Germinal center (tissue), 1 donor: ENCODE measurements around the gene BPNT1.
"Not testable (repeated sequence)": the region's sequence is repeated elsewhere in the genome, so short reads cannot be mapped to it uniquely, and the experiment has no call there.

Source experiments
- DNase-seq: peaks from one replicate; pipeline ENCODE4 v3.0.0; 2012; ENCODE audit warnings: mixed read lengths, low spot score

The BPNT1 gene

DNA sequence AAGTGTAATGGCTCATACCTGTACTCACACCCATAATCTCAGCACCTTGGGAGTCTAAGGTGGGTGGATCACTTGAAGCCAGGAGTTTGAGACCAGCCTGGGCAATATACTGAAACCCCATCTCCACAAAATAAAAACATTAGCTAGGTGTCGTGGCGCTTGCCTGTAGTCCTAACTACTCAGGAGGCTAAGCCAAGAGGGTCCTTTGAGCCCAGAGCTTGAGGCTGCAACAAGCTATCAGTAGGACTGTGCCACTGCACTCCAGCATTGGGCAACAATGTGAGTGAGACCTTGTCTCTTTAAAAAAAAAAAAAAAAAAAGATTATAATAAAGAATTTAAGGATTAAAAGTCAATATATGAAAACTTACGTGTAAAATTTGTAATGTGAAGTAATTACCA is 11.7 kb downstream of the BPNT1 start:
- no peak for DNase-seq

- no peak for DNase-seq
These were observed 12.5 kb downstream of the BPNT1 start for GRCh38 chr1:220076861-220077762.

DNA sequence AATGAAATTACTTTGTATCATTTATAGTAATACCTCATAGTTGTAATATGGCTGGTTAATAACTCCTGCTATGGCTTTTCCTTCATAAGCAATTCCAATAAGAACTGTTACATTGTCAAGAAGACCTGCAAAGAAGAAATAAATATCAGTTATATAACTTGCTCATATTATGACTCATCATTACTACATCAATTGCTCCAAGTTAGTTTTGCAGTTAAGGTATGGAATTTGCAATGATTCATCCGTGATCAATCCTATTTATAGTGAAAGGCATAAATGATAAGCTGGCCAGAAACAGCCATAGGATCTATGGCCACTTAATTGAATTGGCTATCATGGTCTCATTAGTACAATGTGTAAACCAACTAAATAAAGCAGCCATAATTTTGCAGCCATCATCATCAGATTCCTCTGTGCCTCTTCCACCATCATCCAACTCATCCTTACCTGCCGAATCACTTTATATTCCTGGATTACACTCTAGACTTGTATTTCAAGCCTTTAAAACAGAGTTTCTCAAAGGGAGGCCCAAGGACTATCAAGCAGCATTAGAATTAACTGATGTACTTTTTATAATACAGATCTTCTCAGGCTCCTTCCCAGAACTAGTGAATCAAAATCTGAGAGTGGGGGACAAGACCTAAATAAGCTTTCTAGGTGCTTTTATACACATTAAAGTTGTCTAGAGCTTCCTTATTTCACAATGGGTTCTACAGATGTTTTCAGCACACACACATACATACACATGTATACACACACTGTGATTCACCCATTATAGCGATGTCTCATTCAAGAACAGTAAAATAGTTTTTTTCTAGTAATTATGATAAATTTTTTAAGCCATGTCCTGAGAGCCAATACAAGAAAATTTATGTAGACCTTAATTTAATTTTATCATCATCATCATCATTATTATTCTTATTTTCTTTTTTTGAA is 22.1 kb downstream of the BPNT1 start:
- DNase-seq = no peak

- no peak for DNase-seq
These were observed 27.0 kb downstream of the BPNT1 start for GRCh38 chr1:220062629-220063028.

- DNase-seq = no peak
These were observed 28.7 kb downstream of the BPNT1 start for GRCh38 chr1:220060876-220061275.

GRCh38 chr1:220056374-220056773 is 33.2 kb downstream of the BPNT1 start:
- no peak for DNase-seq

GRCh38 chr1:220046052-220046930 is 43.3 kb downstream of the BPNT1 start, which contains the start of gene EPRS1:
TSS of gene EPRS1 (minus strand) at chr1:220046505. CDS start at chr1:220046388, 117 bp downstream.
- peak; percentile 94 for DNase-seq

DNA sequence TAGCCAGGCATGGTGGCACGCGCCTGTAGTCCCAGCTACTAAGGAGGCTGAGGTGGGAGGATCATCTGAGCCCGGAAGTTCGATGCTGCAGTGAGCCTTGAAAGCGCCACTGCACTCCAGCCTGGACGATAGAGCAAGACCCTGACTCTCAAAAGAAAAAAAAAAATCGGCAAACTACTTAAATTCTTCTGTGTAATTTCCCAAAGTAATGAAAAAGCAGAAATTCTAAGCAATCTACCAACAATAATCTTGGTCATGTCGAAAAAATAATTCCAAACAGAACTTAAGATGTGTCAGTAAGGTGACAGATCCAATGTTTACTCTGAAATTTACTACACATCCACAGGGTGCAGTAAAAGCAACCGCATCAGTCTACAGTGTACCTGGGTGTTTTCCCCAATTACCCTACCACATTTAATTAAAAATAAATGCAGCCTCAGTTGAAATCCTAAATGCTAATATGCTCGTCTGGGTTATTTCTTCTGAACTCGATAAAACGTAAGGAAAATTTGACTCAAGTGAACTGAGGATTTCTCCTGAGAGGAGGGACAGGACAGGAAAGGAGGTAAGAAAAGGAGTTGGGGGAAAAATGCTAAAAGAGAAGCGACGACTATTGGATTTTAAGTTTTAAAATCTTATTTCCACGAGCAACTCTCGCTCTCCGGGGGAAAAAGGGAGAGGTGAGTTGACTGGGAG is 44.1 kb downstream of the BPNT1 start:
- peak; percentile 23 for DNase-seq

- no peak for DNase-seq
These were observed 44.8 kb downstream of the BPNT1 start for GRCh38 chr1:220044678-220045355.

- no peak for DNase-seq
These were observed 45.9 kb downstream of the BPNT1 start for GRCh38 chr1:220043646-220044045.

DNA sequence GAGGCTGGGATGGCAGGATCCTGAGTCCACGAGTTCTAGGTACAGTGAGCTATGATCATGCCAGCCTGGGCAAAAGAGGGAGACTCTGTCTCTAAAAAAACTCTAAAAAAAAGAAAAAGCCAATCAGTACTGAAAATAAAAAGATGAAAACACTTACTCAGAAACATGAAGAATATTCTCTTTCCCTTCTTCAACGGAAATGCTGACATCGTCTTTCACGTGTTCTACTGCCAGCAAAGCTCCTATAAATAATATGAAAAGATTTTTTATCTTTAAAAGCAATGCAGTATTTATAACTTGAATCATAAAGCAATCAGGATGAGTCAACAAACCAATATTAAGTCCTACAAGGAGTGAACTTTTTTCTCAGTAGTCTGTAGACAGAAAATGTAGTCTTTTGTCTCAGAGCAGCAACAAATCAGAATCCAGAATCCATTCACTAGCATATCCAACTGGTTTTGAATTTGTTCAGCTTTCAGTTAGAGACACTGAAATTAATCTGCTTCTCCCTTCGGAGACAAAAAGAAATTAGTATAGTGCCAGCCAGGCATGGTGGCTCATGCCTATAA is 49.5 kb downstream of the BPNT1 start:
- no peak for DNase-seq

- DNase-seq = no peak
These were observed 50.9 kb downstream of the BPNT1 start for GRCh38 chr1:220038640-220039039.

DNA sequence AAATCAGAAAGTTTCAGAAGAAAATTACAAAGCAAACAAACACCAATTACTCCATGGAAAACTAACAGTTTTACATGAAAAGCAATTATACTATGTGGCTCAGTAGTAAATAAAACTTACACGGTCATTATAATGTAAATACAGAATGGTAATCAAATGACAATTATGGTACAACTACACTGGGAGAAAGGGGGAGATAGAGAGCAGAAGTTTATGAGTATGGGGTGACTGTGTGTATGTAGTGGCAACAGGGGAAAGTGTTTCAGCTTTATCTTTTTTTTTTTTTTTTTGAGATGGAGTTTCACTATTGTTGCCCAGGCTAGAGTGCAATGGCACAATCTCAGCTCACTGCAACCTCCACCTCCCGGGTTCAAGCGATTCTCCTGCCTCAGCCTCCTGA is 51.8 kb downstream of the BPNT1 start:
- DNase-seq = not testable (repeated sequence)

DNA sequence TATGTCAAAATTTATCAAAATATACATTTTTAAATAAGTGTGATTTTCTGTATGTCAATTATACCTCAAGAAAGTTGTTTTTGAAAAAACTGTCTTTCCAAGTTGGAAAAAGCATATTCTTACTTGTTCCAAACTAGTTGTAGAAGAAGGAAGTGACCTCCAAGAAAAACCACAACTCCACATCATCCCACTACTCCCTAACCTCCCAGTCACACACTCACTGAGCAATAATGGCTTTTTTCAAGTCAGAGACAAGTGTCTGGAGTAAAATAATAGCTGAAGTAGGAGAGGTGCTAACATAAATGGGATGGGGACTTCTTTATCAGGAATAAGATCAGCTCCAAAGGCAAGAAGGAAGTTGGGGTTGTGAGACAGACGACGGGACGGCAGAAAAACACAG is 56.7 kb downstream of the BPNT1 start:
- no peak for DNase-seq

DNA sequence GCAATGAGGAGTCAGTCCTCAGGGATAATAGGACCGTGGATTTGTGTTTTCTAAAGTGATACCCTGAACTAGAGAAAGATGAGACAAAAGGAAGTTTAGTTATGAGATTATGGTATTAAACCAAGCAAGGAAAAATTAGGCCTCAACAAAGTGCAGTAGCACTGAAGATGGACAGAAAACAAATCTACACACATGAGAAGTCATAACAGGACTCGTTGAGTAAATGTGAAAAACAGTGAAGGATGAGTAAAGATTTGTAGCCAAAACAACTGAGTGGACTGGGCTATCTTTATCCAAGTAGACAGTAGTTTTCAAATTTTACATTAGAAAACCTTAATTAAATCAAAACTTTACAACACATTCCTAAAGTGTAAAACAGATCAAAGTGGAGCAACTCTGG is 58.3 kb downstream of the BPNT1 start:
- no peak for DNase-seq

GRCh38 chr1:220028346-220028895 is 61.2 kb downstream of the BPNT1 start:
- no peak for DNase-seq

- no peak for DNase-seq
These were observed 70.5 kb downstream of the BPNT1 start for GRCh38 chr1:220019071-220019470.

DNA sequence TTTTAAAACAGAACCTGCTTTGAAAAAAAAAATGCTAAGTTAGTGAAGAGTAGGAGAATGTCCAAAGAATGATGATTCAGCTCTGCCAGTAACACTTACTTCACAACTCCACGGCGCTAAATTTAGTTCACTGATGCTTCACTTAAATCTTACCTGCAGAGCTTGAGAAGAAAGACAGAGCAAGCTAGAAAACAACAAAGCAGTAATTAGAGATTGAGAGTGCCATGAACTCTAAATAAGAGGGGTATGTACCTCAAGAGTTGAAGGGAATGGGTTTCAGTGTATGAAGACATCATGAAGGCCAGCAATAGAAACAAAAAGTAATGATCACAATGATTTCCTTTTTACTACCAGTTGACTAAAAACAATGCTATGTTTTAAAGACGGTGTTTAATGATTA is 76.1 kb downstream of the BPNT1 start:
- no peak for DNase-seq

DNA sequence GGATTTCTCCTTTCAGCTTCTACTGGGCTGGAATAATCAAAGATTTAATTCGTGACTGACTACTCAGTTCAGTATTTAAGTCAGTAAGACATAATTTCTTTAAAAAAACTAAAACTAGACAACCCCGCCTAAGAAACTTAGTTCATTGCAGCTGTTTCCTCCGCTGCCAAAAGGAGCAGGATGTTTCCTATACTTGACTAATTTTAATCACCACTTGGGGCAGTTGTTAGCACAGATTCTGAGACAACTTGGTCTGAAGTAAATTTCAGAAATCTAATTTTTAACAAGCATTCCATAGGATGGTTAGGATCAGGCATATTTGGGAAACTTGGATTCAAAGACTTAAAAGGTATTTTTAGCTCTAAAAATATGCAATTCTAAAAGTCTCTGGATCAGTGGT is 77.3 kb downstream of the BPNT1 start:
- DNase-seq = no peak

- DNase-seq = no peak
These were observed 78.0 kb downstream of the BPNT1 start for GRCh38 chr1:220011620-220012019.
